GM23338 (cell line): Measurements from ENCODE around the gene CPAMD8. TPM values are rescaled to one million over a fixed set of nuclear protein-coding genes. Genes with fewer than 3 reads are reported as not detected.
A peak's percentile ranks its signal among the peaks of the same experiment; 100 is the strongest.

Experiments used
- ATAC-seq: fragments of 200-7000 bp; cut with Tn5 transposase; 3 replicates; pipeline ENCODE4 v1.9.1; 2020
- DNase-seq: peaks from one replicate; pipeline ENCODE4 v3.0.0-alpha.2; 2015; ENCODE audit warnings: low spot score
- H2AFZ ChIP-seq: fragments of 200-600 bp; sonication (generic); 2 replicates; pipeline ENCODE4 v1.8.0; 2016; ENCODE audit warnings: antibody characterized with exemption, mild to moderate bottlenecking, moderate library complexity
- H3F3A ChIP-seq: fragments of 200-600 bp; sonication (generic); replicated peaks from 2 replicates; pipeline ENCODE4 v1.8.0; 2017; ENCODE audit warnings: antibody characterized with exemption, mixed run types, low read depth
- H3K27ac ChIP-seq: fragments of 200-600 bp; sonication (generic); 2 replicates; pipeline ENCODE4 v1.6.1; 2016; ENCODE audit warnings: low read depth
- H3K27me3 ChIP-seq: fragments of 200-600 bp; sonication (generic); 2 replicates; pipeline ENCODE4 v1.8.0; 2016; ENCODE audit warnings: mild to moderate bottlenecking, mixed run types, moderate library complexity; ENCODE audit not compliant: insufficient read depth
- H3K36me3 ChIP-seq: fragments of 200-600 bp; sonication (generic); 2 replicates; pipeline ENCODE4 v1.8.0; 2016; ENCODE audit warnings: mild to moderate bottlenecking; ENCODE audit not compliant: insufficient read depth
- H3K4me1 ChIP-seq: fragments of 200-600 bp; sonication (generic); 2 replicates; pipeline ENCODE4 v1.8.0; 2016; ENCODE audit warnings: mild to moderate bottlenecking, moderate library complexity; ENCODE audit not compliant: insufficient read depth
- H3K4me2 ChIP-seq: fragments of 200-600 bp; sonication (generic); 2 replicates; pipeline ENCODE4 v1.7.1; 2017; ENCODE audit warnings: mixed run types
- H3K4me3 ChIP-seq: fragments of 200-600 bp; sonication (generic); 2 replicates; pipeline ENCODE4 v1.6.1; 2016; ENCODE audit warnings: mixed run types
- H3K79me2 ChIP-seq: fragments of 200-600 bp; sonication (generic); replicated peaks from 2 replicates; pipeline ENCODE4 v1.8.0; 2017; ENCODE audit warnings: mild to moderate bottlenecking; ENCODE audit not compliant: insufficient read depth
- H3K9me2 ChIP-seq: fragments of 200-600 bp; sonication (generic); 2 replicates; pipeline ENCODE4 v1.8.0; 2017; ENCODE audit not compliant: insufficient read depth
- H4K20me1 ChIP-seq: fragments of 200-600 bp; sonication (generic); replicated peaks from 2 replicates; pipeline ENCODE4 v1.8.0; 2017; ENCODE audit warnings: mild to moderate bottlenecking; ENCODE audit not compliant: insufficient read depth
- H3K27ac Mint-ChIP-seq: 2 replicates; pipeline ENCODE4 v1.8.0; 2020; ENCODE audit warnings: inconsistent platforms, mild to moderate bottlenecking, moderate library complexity, mixed read lengths
- H3K27me3 Mint-ChIP-seq: 3 replicates; pipeline ENCODE4 v1.8.0; 2022; ENCODE audit warnings: low read depth, mild to moderate bottlenecking, moderate library complexity, mixed read lengths, inconsistent platforms; ENCODE audit not compliant: insufficient read depth, poor library complexity
- H3K36me3 Mint-ChIP-seq: 3 replicates; pipeline ENCODE4 v1.8.0; 2021; ENCODE audit warnings: low read depth, mild to moderate bottlenecking, inconsistent platforms, moderate library complexity, mixed read lengths
- H3K4me1 Mint-ChIP-seq: 3 replicates; pipeline ENCODE4 v1.8.0; 2020; ENCODE audit warnings: mild to moderate bottlenecking, inconsistent platforms, mixed read lengths
- H3K4me3 Mint-ChIP-seq: 3 replicates; pipeline ENCODE4 v1.8.0; 2021; ENCODE audit warnings: moderate library complexity, mild to moderate bottlenecking, inconsistent platforms, mixed read lengths
- H3K9me3 Mint-ChIP-seq: 3 replicates; pipeline ENCODE4 v1.8.0; 2020; ENCODE audit warnings: moderate library complexity, mild to moderate bottlenecking, inconsistent platforms, mixed read lengths
- CREB1 ChIP-seq: fragments of 250-450 bp; sonication (Bioruptor Pico); IDR thresholded peaks from 2 replicates; pipeline ENCODE4 v1.5.0; 2020; ENCODE audit warnings: low read depth, mild to moderate bottlenecking, moderate library complexity
- CTCF ChIP-seq, 2 experiments: fragments of 200-600 bp in 1 of 2; sonication (generic) in 1 of 2; conservative IDR thresholded peaks; 2 replicates each; pipeline versions ENCODE4 v1.5.1 to v1.6.1; 2016 to 2017; ENCODE audit warnings: antibody characterized with exemption in 2 of 2, low read depth in 2 of 2, mild to moderate bottlenecking in 2 of 2, moderate library complexity in 1 of 2
- EZH2 ChIP-seq: fragments of 200-600 bp; sonication (generic); IDR thresholded peaks from one replicate; pipeline ENCODE4 v1.8.0; 2017; ENCODE audit warnings: antibody characterized with exemption, mild to moderate bottlenecking, low read depth; ENCODE audit not compliant: unreplicated experiment
- EZH2phosphoT487 ChIP-seq: fragments of 200-600 bp; sonication (generic); IDR thresholded peaks from one replicate; pipeline ENCODE4 v1.8.1; 2018; ENCODE audit warnings: antibody characterized with exemption; ENCODE audit not compliant: unreplicated experiment
- POLR2AphosphoS5 ChIP-seq: IDR thresholded peaks from 2 replicates; pipeline ENCODE4 v1.6.1; 2016; ENCODE audit warnings: antibody characterized with exemption, low read depth
- REST ChIP-seq: IDR thresholded peaks from one replicate; pipeline ENCODE4 v1.6.1; 2018; ENCODE audit warnings: antibody characterized with exemption; ENCODE audit not compliant: unreplicated experiment
- STAT1 ChIP-seq: IDR thresholded peaks from one replicate; pipeline ENCODE4 v1.6.1; 2016; ENCODE audit warnings: antibody characterized with exemption; ENCODE audit not compliant: unreplicated experiment
- ZNF331 ChIP-seq: fragments of 250-450 bp; sonication (Bioruptor Pico); IDR thresholded peaks from 2 replicates; pipeline ENCODE4 v1.5.0; 2020; ENCODE audit warnings: low read depth, mild to moderate bottlenecking, moderate library complexity
- ZNF462 ChIP-seq: fragments of 250-450 bp; sonication (Bioruptor Pico); IDR thresholded peaks from 2 replicates; pipeline ENCODE4 v1.5.0; 2020; ENCODE audit warnings: mild to moderate bottlenecking, moderate library complexity
- polyA plus RNA-seq: library from polyadenylated mRNA; unstranded; fragments of >200 nt; fragmentation: Nextera tagmentation; extraction: Ambion mirVana; gene quantifications from 2 replicates; pipeline ENCODE4 v1.2.1, GENCODE V29; 2016
- total RNA-seq: library from RNA; depleted of rRNA; stranded (reverse); fragments of >200 nt; shearing (Covaris generic); gene quantifications from 2 replicates; pipeline ENCODE4 v1.2.3, GENCODE V29; 2014
- TF ChIP-seq, protein P1 (sequence below): IDR thresholded peaks from 2 replicates; pipeline ENCODE4 v1.6.1; 2016; ENCODE audit warnings: antibody characterized with exemption

The CPAMD8 gene
- total and polyA plus RNA-seq, 2 experiments from 2014 or later: 4.4 to 11.8 TPM

GRCh38 chr19:17036640-17037039 lies 10.0 kb upstream of the CPAMD8 start:
- H3K27me3 Mint-ChIP-seq: peaks cover 10% of the 10 kb centered on the region
- no peak for TF ChIP-seq CREB1 (CRISPR knock-in tag)
- no peak for TF ChIP-seq CTCF (conservative IDR thresholded peaks at IDR 0.05; ENCODE audit: low read depth in 2 of 2)
- TF ChIP-seq POLR2AphosphoS5: no peak
- TF ChIP-seq EZH2phosphoT487: no peak
- TF ChIP-seq ZNF462 (CRISPR knock-in tag): no peak
- TF ChIP-seq ZNF331 (CRISPR knock-in tag): no peak
- no peak for TF ChIP-seq REST
- TF ChIP-seq, protein P1, sequence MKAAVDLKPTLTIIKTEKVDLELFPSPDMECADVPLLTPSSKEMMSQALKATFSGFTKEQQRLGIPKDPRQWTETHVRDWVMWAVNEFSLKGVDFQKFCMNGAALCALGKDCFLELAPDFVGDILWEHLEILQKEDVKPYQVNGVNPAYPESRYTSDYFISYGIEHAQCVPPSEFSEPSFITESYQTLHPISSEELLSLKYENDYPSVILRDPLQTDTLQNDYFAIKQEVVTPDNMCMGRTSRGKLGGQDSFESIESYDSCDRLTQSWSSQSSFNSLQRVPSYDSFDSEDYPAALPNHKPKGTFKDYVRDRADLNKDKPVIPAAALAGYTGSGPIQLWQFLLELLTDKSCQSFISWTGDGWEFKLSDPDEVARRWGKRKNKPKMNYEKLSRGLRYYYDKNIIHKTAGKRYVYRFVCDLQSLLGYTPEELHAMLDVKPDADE: no peak
- no peak for TF ChIP-seq STAT1
- no peak for TF ChIP-seq EZH2
- H3K27me3 ChIP-seq: no peaks in the 10 kb centered on the region
- H3K4me2 ChIP-seq: no peak overlapping the region
- no peak for DNase-seq
- H3K36me3 Mint-ChIP-seq: no peaks in the 10 kb centered on the region
- no peak overlapping the region for H2AFZ ChIP-seq
- no peaks in the 10 kb centered on the region for H3K9me2 ChIP-seq
- peak overlapping the region; percentile 48; the same call in 1 of the 2 replicates for H3K27ac Mint-ChIP-seq
- peaks cover 3% of the 10 kb centered on the region; the same call in 1 of the 3 replicates for H3K9me3 Mint-ChIP-seq
- no peaks in the 10 kb centered on the region for H4K20me1 ChIP-seq
- H3K36me3 ChIP-seq: no peaks in the 10 kb centered on the region
- peaks cover under 1% of the 10 kb centered on the region; the same call in 2 of the 3 replicates for H3K4me1 Mint-ChIP-seq
- H3F3A ChIP-seq: no peaks in the 10 kb centered on the region
- ATAC-seq: no peak
- no peaks in the 10 kb centered on the region for H3K79me2 ChIP-seq
- no peak overlapping the region for H3K4me3 ChIP-seq
- no peak overlapping the region for H3K4me3 Mint-ChIP-seq
- no peak overlapping the region for H3K27ac ChIP-seq
- no peaks in the 10 kb centered on the region for H3K4me1 ChIP-seq
